ENCODE data around the gene GOLT1B.

DNA sequence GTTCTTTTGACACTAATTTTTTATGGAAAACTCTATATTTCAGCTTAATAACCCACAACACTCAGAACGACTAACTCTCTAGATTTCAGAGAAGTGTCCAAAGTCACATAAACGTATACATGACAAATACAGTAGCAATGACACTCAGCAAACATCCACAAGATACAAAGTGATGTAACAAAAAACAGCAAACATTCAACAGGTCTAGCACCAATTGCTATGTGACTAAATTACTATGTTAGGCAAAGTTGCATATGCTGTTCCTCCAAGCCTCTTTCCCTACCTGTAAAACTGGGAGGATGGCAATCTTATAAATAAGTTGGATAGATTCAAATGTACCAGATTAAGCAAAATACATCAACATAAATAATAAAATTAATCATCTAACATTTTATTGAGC is 1.8 kb upstream of the GOLT1B start:
- TF ChIP-seq, protein P1, sequence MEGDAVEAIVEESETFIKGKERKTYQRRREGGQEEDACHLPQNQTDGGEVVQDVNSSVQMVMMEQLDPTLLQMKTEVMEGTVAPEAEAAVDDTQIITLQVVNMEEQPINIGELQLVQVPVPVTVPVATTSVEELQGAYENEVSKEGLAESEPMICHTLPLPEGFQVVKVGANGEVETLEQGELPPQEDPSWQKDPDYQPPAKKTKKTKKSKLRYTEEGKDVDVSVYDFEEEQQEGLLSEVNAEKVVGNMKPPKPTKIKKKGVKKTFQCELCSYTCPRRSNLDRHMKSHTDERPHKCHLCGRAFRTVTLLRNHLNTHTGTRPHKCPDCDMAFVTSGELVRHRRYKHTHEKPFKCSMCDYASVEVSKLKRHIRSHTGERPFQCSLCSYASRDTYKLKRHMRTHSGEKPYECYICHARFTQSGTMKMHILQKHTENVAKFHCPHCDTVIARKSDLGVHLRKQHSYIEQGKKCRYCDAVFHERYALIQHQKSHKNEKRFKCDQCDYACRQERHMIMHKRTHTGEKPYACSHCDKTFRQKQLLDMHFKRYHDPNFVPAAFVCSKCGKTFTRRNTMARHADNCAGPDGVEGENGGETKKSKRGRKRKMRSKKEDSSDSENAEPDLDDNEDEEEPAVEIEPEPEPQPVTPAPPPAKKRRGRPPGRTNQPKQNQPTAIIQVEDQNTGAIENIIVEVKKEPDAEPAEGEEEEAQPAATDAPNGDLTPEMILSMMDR (conservative IDR thresholded peaks at IDR 0.05; ENCODE audit: low read depth, low read length), result no peak
- no peak for TF ChIP-seq EZH2 (IDR thresholded peaks at IDR 0.05; ENCODE audit: low read length, unreplicated experiment)

Data from PC-3 (cell line).